ENCODE data around the gene MPC1L. TPM values are rescaled to one million over a fixed set of nuclear protein-coding genes. Genes with fewer than 3 reads are reported as not detected.
"Not testable (repeated sequence)": the region's sequence is repeated elsewhere in the genome, so short reads cannot be mapped to it uniquely, and the experiment has no call there.

Gene MPC1L
- total RNA-seq, 2 experiments from 2014 or later, result not detected

GRCh38 chrX:40589616-40590321 is 33.5 kb upstream of the MPC1L start:
- POLR2A ChIA-PET, result interaction anchor here (0.5 to 0.6 kb wide), 2 partner anchors 727 to 753 kb away, joined by 3 to 5 read pairs; no protein-coding TSS in a partner anchor
- CTCF ChIA-PET, result interaction anchor here (0.6 to 1.5 kb wide), 4 partner anchors 46 to 572 kb away, joined by 3 to 6 read pairs (median 3); no protein-coding TSS in a partner anchor
- Mint-ChIP-seq H3K36me3 (ENCODE audit: low read depth) (peaks cover 24% of the 10 kb centered on the region), H3K27ac (peak overlapping the region; percentile 82), H3K4me3 (peak overlapping the region; percentile 40), H3K4me1 (peaks cover 37% of the 10 kb centered on the region)
- not testable (repeated sequence) for H3K9me3 Mint-ChIP-seq, H3K27me3 Mint-ChIP-seq
- DNase-seq, result peak; percentile 39

GRCh38 chrX:40603446-40603845 is 19.8 kb upstream of the MPC1L start:
- Mint-ChIP-seq H3K9me3 (no peaks in the 10 kb centered on the region), H3K27ac (no peak overlapping the region), H3K27me3 (no peaks in the 10 kb centered on the region), H3K36me3 (ENCODE audit: low read depth) (peaks cover 20% of the 10 kb centered on the region), H3K4me1 (no peaks in the 10 kb centered on the region), H3K4me3 (no peak overlapping the region)
- ChIA-PET CTCF (no interaction called here), POLR2A (no interaction called here)
- DNase-seq, result no peak

- CTCF ChIA-PET, result no interaction called here
- Mint-ChIP-seq H3K9me3 (no peaks in the 10 kb centered on the region), H3K4me1 (no peaks in the 10 kb centered on the region), H3K4me3 (no peak overlapping the region), H3K27me3 (no peaks in the 10 kb centered on the region), H3K36me3 (ENCODE audit: low read depth) (peaks cover 4% of the 10 kb centered on the region), H3K27ac (no peak overlapping the region)
- no peak for DNase-seq
- POLR2A ChIA-PET, result interaction anchor here (0.6 kb wide), 1 partner anchor 31 kb away, joined by 4 read pairs; no protein-coding TSS in a partner anchor
Observed at GRCh38 chrX:40607381-40607780, 15.8 kb upstream of the MPC1L start.

- Mint-ChIP-seq H3K36me3 (ENCODE audit: low read depth) (no peaks in the 10 kb centered on the region), H3K27ac (no peak overlapping the region), H3K4me3 (no peak overlapping the region), H3K27me3 (no peaks in the 10 kb centered on the region), H3K4me1 (no peaks in the 10 kb centered on the region), H3K9me3 (no peaks in the 10 kb centered on the region)
- no peak for DNase-seq
- ChIA-PET POLR2A (no interaction called here), CTCF (interaction anchor here (0.6 kb wide), 1 partner anchor 182 kb away, joined by 3 read pairs; no protein-coding TSS in a partner anchor)
Observed at GRCh38 chrX:40612511-40612910, 10.7 kb upstream of the MPC1L start.

- ChIA-PET POLR2A (no interaction called here), CTCF (no interaction called here)
- DNase-seq, result no peak
- Mint-ChIP-seq H3K4me1 (no peaks in the 10 kb centered on the region), H3K27me3 (no peaks in the 10 kb centered on the region), H3K36me3 (ENCODE audit: low read depth) (no peaks in the 10 kb centered on the region), H3K4me3 (no peak overlapping the region), H3K9me3 (no peaks in the 10 kb centered on the region), H3K27ac (no peak overlapping the region)
Observed at GRCh38 chrX:40615976-40616375, 7.3 kb upstream of the MPC1L start.

GRCh38 chrX:40617566-40617965 is 5.7 kb upstream of the MPC1L start:
- no peak for DNase-seq
- POLR2A ChIA-PET, result no interaction called here
- Mint-ChIP-seq H3K4me1 (no peaks in the 10 kb centered on the region), H3K9me3 (no peaks in the 10 kb centered on the region), H3K4me3 (no peak overlapping the region), H3K27ac (no peak overlapping the region), H3K27me3 (no peaks in the 10 kb centered on the region), H3K36me3 (ENCODE audit: low read depth) (no peaks in the 10 kb centered on the region)
- CTCF ChIA-PET, result interaction anchor here (0.6 kb wide), 1 partner anchor 79 kb away, joined by 3 read pairs; no protein-coding TSS in a partner anchor

GRCh38 chrX:40622479-40623138 is 619 bp upstream of the MPC1L start:
- Mint-ChIP-seq H3K36me3 (ENCODE audit: low read depth) (peaks cover 3% of the 10 kb centered on the region), H3K4me1 (no peaks in the 10 kb centered on the region), H3K27ac (no peak overlapping the region), H3K9me3 (no peaks in the 10 kb centered on the region), H3K27me3 (no peaks in the 10 kb centered on the region), H3K4me3 (no peak overlapping the region)
- POLR2A ChIA-PET, result no interaction called here
- DNase-seq, result no peak
- CTCF ChIA-PET, result no interaction called here

- Mint-ChIP-seq H3K27ac (no peak overlapping the region), H3K9me3 (no peaks in the 10 kb centered on the region), H3K4me1 (no peaks in the 10 kb centered on the region), H3K4me3 (no peak overlapping the region), H3K27me3 (no peaks in the 10 kb centered on the region), H3K36me3 (ENCODE audit: low read depth) (peaks cover 8% of the 10 kb centered on the region)
- POLR2A ChIA-PET, result no interaction called here
- CTCF ChIA-PET, result no interaction called here
- no peak for DNase-seq
Observed at GRCh38 chrX:40623665-40624064, 437 bp downstream of the MPC1L start.

- POLR2A ChIA-PET, result no interaction called here
- CTCF ChIA-PET, result interaction anchor here (0.7 kb wide), 1 partner anchor 14 kb away, joined by 5 read pairs; no protein-coding TSS in a partner anchor
Observed at GRCh38 chrX:40625294-40625693, 2.1 kb downstream of the MPC1L start.

GRCh38 chrX:40628506-40628905 is 5.3 kb downstream of the MPC1L start:
- CTCF ChIA-PET, result interaction anchor here (0.6 kb wide), 4 partner anchors 26 to 1825 kb away, joined by 3 to 6 read pairs (median 4); no protein-coding TSS in a partner anchor
- POLR2A ChIA-PET, result no interaction called here
- H3K4me1 Mint-ChIP-seq, result peaks cover 6% of the 10 kb centered on the region
- H3K36me3 Mint-ChIP-seq (ENCODE audit: low read depth), result peaks cover 26% of the 10 kb centered on the region
- DNase-seq, result no peak
- H3K9me3 Mint-ChIP-seq, result no peaks in the 10 kb centered on the region
- no peak overlapping the region for H3K27ac Mint-ChIP-seq
- no peaks in the 10 kb centered on the region for H3K27me3 Mint-ChIP-seq
- H3K4me3 Mint-ChIP-seq, result no peak overlapping the region

More at GRCh38 chrX:40625294-40625693, 2.1 kb downstream of the MPC1L start:
- Mint-ChIP-seq H3K27me3 (no peaks in the 10 kb centered on the region), H3K9me3 (no peaks in the 10 kb centered on the region), H3K27ac (no peak overlapping the region), H3K4me1 (no peaks in the 10 kb centered on the region), H3K4me3 (no peak overlapping the region), H3K36me3 (ENCODE audit: low read depth) (peaks cover 10% of the 10 kb centered on the region)
- DNase-seq, result no peak

- Mint-ChIP-seq H3K4me1 (peaks cover 7% of the 10 kb centered on the region), H3K9me3 (no peaks in the 10 kb centered on the region), H3K4me3 (no peak overlapping the region), H3K27ac (no peak overlapping the region), H3K36me3 (ENCODE audit: low read depth) (peaks cover 49% of the 10 kb centered on the region), H3K27me3 (no peaks in the 10 kb centered on the region)
- DNase-seq, result no peak
- CTCF ChIA-PET, result interaction anchor here (1.2 to 1.3 kb wide), 2 partner anchors 11 to 140 kb away, joined by 3 to 7 read pairs; no protein-coding TSS in a partner anchor
- POLR2A ChIA-PET, result interaction anchor here (0.6 kb wide), 1 partner anchor 12 kb away, joined by 3 read pairs; no protein-coding TSS in a partner anchor
Observed at GRCh38 chrX:40632199-40632598, 9.0 kb downstream of the MPC1L start.

- Mint-ChIP-seq H3K27ac (no peak overlapping the region), H3K27me3 (no peaks in the 10 kb centered on the region), H3K4me1 (peaks cover 14% of the 10 kb centered on the region), H3K4me3 (no peak overlapping the region), H3K9me3 (no peaks in the 10 kb centered on the region), H3K36me3 (ENCODE audit: low read depth) (peaks cover 45% of the 10 kb centered on the region)
- no peak for DNase-seq
- ChIA-PET POLR2A (no interaction called here), CTCF (interaction anchor here (1.1 kb wide), 1 partner anchor 14 kb away, joined by 3 read pairs; no protein-coding TSS in a partner anchor)
Observed at GRCh38 chrX:40637687-40638086, 14.5 kb downstream of the MPC1L start.

- ChIA-PET CTCF (interaction anchor here (0.5 to 1.9 kb wide), 4 partner anchors 8 to 100 kb away, joined by 3 to 6 read pairs (median 4); no protein-coding TSS in a partner anchor), POLR2A (interaction anchor here (0.7 kb wide), 1 partner anchor 12 kb away, joined by 3 read pairs; no protein-coding TSS in a partner anchor)
- peak overlapping the region; percentile 95 for H3K27ac Mint-ChIP-seq
- peak overlapping the region; percentile 89 for H3K4me3 Mint-ChIP-seq
- H3K36me3 Mint-ChIP-seq (ENCODE audit: low read depth), result peaks cover 25% of the 10 kb centered on the region
- no peaks in the 10 kb centered on the region for H3K27me3 Mint-ChIP-seq
- H3K9me3 Mint-ChIP-seq, result no peaks in the 10 kb centered on the region
- peaks cover 26% of the 10 kb centered on the region for H3K4me1 Mint-ChIP-seq
- no peak for DNase-seq
Observed at GRCh38 chrX:40644176-40644575, 20.9 kb downstream of the MPC1L start.

All from activated CD4-positive, alpha-beta T cell treated with anti-CD3 and anti-CD28 coated beads, Interleukin-2, amount 10 ng/mL, durations not matched to agents 7 days and 5 days (primary cell).